Measurements from ENCODE around the gene ESPN.

DNA sequence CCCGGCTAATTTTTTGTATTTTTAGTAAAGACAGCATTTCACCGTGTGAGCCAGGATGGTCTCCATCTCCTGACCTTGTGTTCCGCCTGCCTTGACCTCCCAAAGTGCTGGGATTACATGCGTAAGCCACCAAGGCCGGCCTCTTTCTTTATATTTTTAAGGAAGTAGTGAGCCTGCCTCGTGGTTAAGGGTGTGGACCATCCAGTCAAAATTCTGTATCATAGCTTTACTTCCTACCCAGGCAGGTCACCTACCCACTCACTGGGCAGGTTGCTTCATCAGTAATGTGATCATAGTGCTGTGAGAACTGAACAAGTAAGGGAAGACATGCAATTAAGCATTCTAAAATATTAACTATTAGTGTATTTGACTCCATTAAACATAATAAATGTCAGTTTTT is 22.9 kb upstream of the ESPN start:
- no peak for TF ChIP-seq POLR2A (IDR thresholded peaks at IDR 0.05)
- no peak for TF ChIP-seq POLR2AphosphoS5 (IDR thresholded peaks at IDR 0.05)
- TF ChIP-seq, protein P1, sequence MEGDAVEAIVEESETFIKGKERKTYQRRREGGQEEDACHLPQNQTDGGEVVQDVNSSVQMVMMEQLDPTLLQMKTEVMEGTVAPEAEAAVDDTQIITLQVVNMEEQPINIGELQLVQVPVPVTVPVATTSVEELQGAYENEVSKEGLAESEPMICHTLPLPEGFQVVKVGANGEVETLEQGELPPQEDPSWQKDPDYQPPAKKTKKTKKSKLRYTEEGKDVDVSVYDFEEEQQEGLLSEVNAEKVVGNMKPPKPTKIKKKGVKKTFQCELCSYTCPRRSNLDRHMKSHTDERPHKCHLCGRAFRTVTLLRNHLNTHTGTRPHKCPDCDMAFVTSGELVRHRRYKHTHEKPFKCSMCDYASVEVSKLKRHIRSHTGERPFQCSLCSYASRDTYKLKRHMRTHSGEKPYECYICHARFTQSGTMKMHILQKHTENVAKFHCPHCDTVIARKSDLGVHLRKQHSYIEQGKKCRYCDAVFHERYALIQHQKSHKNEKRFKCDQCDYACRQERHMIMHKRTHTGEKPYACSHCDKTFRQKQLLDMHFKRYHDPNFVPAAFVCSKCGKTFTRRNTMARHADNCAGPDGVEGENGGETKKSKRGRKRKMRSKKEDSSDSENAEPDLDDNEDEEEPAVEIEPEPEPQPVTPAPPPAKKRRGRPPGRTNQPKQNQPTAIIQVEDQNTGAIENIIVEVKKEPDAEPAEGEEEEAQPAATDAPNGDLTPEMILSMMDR (IDR thresholded peaks at IDR 0.05) = no peak

Data from transverse colon (tissue), 4 donors.